Measurements from ENCODE around the gene TBC1D17.

The TBC1D17 gene

GRCh38 chr19:49929611-49930482 is 52.3 kb downstream of the TBC1D17 start:
- Histone ChIP-seq H3K27ac (ENCODE audit: low read length) (peak overlapping the region; percentile 90), H3K9me2 (replicated peaks; ENCODE audit: insufficient read depth, low read length) (no peaks in the 10 kb centered on the region), H3F3A (ENCODE audit: insufficient read depth, low read length) (peaks cover 3% of the 10 kb centered on the region), H3K36me3 (replicated peaks; ENCODE audit: insufficient read depth, low read length) (peaks cover 10% of the 10 kb centered on the region; the same call in 1 of the 2 replicates), H3K4me2 (ENCODE audit: low read depth, low read length) (peak overlapping the region; percentile 93), H3K79me2 (ENCODE audit: low read length) (peaks cover 45% of the 10 kb centered on the region), H3K9ac (ENCODE audit: low read length) (peak overlapping the region; percentile 95), H3K27me3 (replicated peaks; ENCODE audit: insufficient read depth, low read length) (no peaks in the 10 kb centered on the region), H4K20me1 (ENCODE audit: insufficient read depth, low read length) (no peaks in the 10 kb centered on the region), H3K4me3 (ENCODE audit: low read length) (peak overlapping the region; percentile 86), H2AFZ (ENCODE audit: low read length) (peak overlapping the region; percentile 63), H3K9me3 (replicated peaks; ENCODE audit: insufficient read depth, low read length) (no peaks in the 10 kb centered on the region), H3K4me1 (ENCODE audit: low read length) (peaks cover 17% of the 10 kb centered on the region)
- DNase-seq, result peak; percentile 95
- TF ChIP-seq EZH2 (optimal IDR thresholded peaks at IDR 0.05; ENCODE audit: low read depth, low read length) (no peak), EZH2phosphoT487 (IDR thresholded peaks at IDR 0.05; ENCODE audit: low read length) (no peak), CTCF (IDR thresholded peaks at IDR 0.05; ENCODE audit: low read length) (no peak)

GRCh38 chr19:49930483-49931011 is 53.0 kb downstream of the TBC1D17 start:
- no peak overlapping the region for H3K4me3 ChIP-seq (ENCODE audit: low read length)
- no peaks in the 10 kb centered on the region for H3K9me2 ChIP-seq (replicated peaks; ENCODE audit: insufficient read depth, low read length)
- H3K36me3 ChIP-seq (replicated peaks; ENCODE audit: insufficient read depth, low read length), result peaks cover 10% of the 10 kb centered on the region; the same call in 1 of the 2 replicates
- H3K79me2 ChIP-seq (ENCODE audit: low read length), result peaks cover 38% of the 10 kb centered on the region
- H3K4me1 ChIP-seq (ENCODE audit: low read length), result peaks cover 17% of the 10 kb centered on the region
- TF ChIP-seq EZH2 (optimal IDR thresholded peaks at IDR 0.05; ENCODE audit: low read depth, low read length), result no peak
- no peak for TF ChIP-seq EZH2phosphoT487 (IDR thresholded peaks at IDR 0.05; ENCODE audit: low read length)
- TF ChIP-seq CTCF (IDR thresholded peaks at IDR 0.05; ENCODE audit: low read length), result no peak
- H3K9me3 ChIP-seq (replicated peaks; ENCODE audit: insufficient read depth, low read length), result no peaks in the 10 kb centered on the region
- H3K4me2 ChIP-seq (ENCODE audit: low read depth, low read length), result peak overlapping the region; percentile 46; the same call in 1 of the 2 replicates
- H3K27ac ChIP-seq (ENCODE audit: low read length), result no peak overlapping the region
- no peak overlapping the region for H3K9ac ChIP-seq (ENCODE audit: low read length)
- H3F3A ChIP-seq (ENCODE audit: insufficient read depth, low read length), result peaks cover 3% of the 10 kb centered on the region
- H2AFZ ChIP-seq (ENCODE audit: low read length), result no peak overlapping the region
- no peak for DNase-seq
- H4K20me1 ChIP-seq (ENCODE audit: insufficient read depth, low read length), result no peaks in the 10 kb centered on the region
- H3K27me3 ChIP-seq (replicated peaks; ENCODE audit: insufficient read depth, low read length), result no peaks in the 10 kb centered on the region

GRCh38 chr19:49931293-49932040 is 54.0 kb downstream of the TBC1D17 start:
- H3F3A ChIP-seq (ENCODE audit: insufficient read depth, low read length), result peaks cover 3% of the 10 kb centered on the region
- no peak for TF ChIP-seq EZH2phosphoT487 (IDR thresholded peaks at IDR 0.05; ENCODE audit: low read length)
- no peak for TF ChIP-seq CTCF (IDR thresholded peaks at IDR 0.05; ENCODE audit: low read length)
- TF ChIP-seq EZH2 (optimal IDR thresholded peaks at IDR 0.05; ENCODE audit: low read depth, low read length), result no peak
- DNase-seq, result no peak
- no peaks in the 10 kb centered on the region for H3K9me2 ChIP-seq (replicated peaks; ENCODE audit: insufficient read depth, low read length)
- no peaks in the 10 kb centered on the region for H3K27me3 ChIP-seq (replicated peaks; ENCODE audit: insufficient read depth, low read length)
- peaks cover 17% of the 10 kb centered on the region for H3K4me1 ChIP-seq (ENCODE audit: low read length)
- peaks cover 29% of the 10 kb centered on the region for H3K79me2 ChIP-seq (ENCODE audit: low read length)
- H4K20me1 ChIP-seq (ENCODE audit: insufficient read depth, low read length), result no peaks in the 10 kb centered on the region
- no peak overlapping the region for H3K27ac ChIP-seq (ENCODE audit: low read length)
- no peak overlapping the region for H3K4me3 ChIP-seq (ENCODE audit: low read length)
- H3K4me2 ChIP-seq (ENCODE audit: low read depth, low read length), result no peak overlapping the region
- no peak overlapping the region for H2AFZ ChIP-seq (ENCODE audit: low read length)
- H3K9me3 ChIP-seq (replicated peaks; ENCODE audit: insufficient read depth, low read length), result no peaks in the 10 kb centered on the region
- H3K36me3 ChIP-seq (replicated peaks; ENCODE audit: insufficient read depth, low read length), result peaks cover 10% of the 10 kb centered on the region; the same call in 1 of the 2 replicates
- no peak overlapping the region for H3K9ac ChIP-seq (ENCODE audit: low read length)

Data from MM.1S (cell line).